ENCODE measurements around the gene EIF2S3.

EIF2S3 gene

GRCh38 chrX:24099394-24099793 is 44.6 kb downstream of the EIF2S3 start (continued):
- no peak for TF ChIP-seq TSHZ2 (CRISPR knock-in tag; IDR thresholded peaks at IDR 0.05)
- TF ChIP-seq CSRNP3 (CRISPR knock-in tag; IDR thresholded peaks at IDR 0.05), result no peak
- no peak for TF ChIP-seq ESRRG (CRISPR knock-in tag; IDR thresholded peaks at IDR 0.05)
- no peak for TF ChIP-seq CREB5 (CRISPR knock-in tag; IDR thresholded peaks at IDR 0.05; ENCODE audit: low read depth)

- peak; percentile 56 for ATAC-seq
- TF ChIP-seq CREB5 (CRISPR knock-in tag; IDR thresholded peaks at IDR 0.05; ENCODE audit: low read depth) (no peak), ARNTL (CRISPR knock-in tag; IDR thresholded peaks at IDR 0.05; ENCODE audit: borderline replicate concordance, low read depth) (no peak), OSR1 (CRISPR knock-in tag; IDR thresholded peaks at IDR 0.05) (no peak), GLIS3 (CRISPR knock-in tag; IDR thresholded peaks at IDR 0.05) (no peak), TOX (CRISPR knock-in tag; IDR thresholded peaks at IDR 0.05; ENCODE audit: borderline replicate concordance) (no peak), ZNF8 (CRISPR knock-in tag; IDR thresholded peaks at IDR 0.05) (no peak)
Observed at GRCh38 chrX:24100713-24101112, 46.0 kb downstream of the EIF2S3 start.

GRCh38 chrX:24110069-24110468 is 55.3 kb downstream of the EIF2S3 start:
- no peak for ATAC-seq
- TF ChIP-seq GLIS3 (CRISPR knock-in tag; IDR thresholded peaks at IDR 0.05) (no peak), RARB (CRISPR knock-in tag; IDR thresholded peaks at IDR 0.05) (no peak), ESRRG (CRISPR knock-in tag; IDR thresholded peaks at IDR 0.05) (no peak), PATZ1 (CRISPR knock-in tag; IDR thresholded peaks at IDR 0.05; ENCODE audit: borderline replicate concordance) (no peak), ZFP30 (CRISPR knock-in tag; IDR thresholded peaks at IDR 0.05) (no peak), OSR1 (CRISPR knock-in tag; IDR thresholded peaks at IDR 0.05) (no peak), ZNF8 (CRISPR knock-in tag; IDR thresholded peaks at IDR 0.05) (no peak), ZNF70 (CRISPR knock-in tag; IDR thresholded peaks at IDR 0.05) (no peak), ZNF565 (CRISPR knock-in tag; conservative IDR thresholded peaks at IDR 0.05; ENCODE audit: low read depth) (no peak), TOX (CRISPR knock-in tag; IDR thresholded peaks at IDR 0.05; ENCODE audit: borderline replicate concordance) (no peak), SNAI2 (CRISPR knock-in tag; IDR thresholded peaks at IDR 0.05) (no peak), TCF4 (CRISPR knock-in tag; IDR thresholded peaks at IDR 0.05; ENCODE audit: borderline replicate concordance) (no peak), PPARA (CRISPR knock-in tag; IDR thresholded peaks at IDR 0.05; ENCODE audit: borderline replicate concordance) (no peak), CREB5 (CRISPR knock-in tag; IDR thresholded peaks at IDR 0.05; ENCODE audit: low read depth) (no peak)

GRCh38 chrX:24113181-24113580 is 58.4 kb downstream of the EIF2S3 start:
- ATAC-seq, result no peak
- TF ChIP-seq BACH2 (CRISPR knock-in tag; IDR thresholded peaks at IDR 0.05; ENCODE audit: borderline replicate concordance), result no peak
- no peak for TF ChIP-seq OSR1 (CRISPR knock-in tag; IDR thresholded peaks at IDR 0.05)
- no peak for TF ChIP-seq ESRRG (CRISPR knock-in tag; IDR thresholded peaks at IDR 0.05)
- TF ChIP-seq ZFP3 (CRISPR knock-in tag; IDR thresholded peaks at IDR 0.05), result no peak
- no peak for TF ChIP-seq CREB5 (CRISPR knock-in tag; IDR thresholded peaks at IDR 0.05; ENCODE audit: low read depth)
- no peak for TF ChIP-seq ZFP30 (CRISPR knock-in tag; IDR thresholded peaks at IDR 0.05)
- TF ChIP-seq TCF4 (CRISPR knock-in tag; IDR thresholded peaks at IDR 0.05; ENCODE audit: borderline replicate concordance), result no peak
- TF ChIP-seq ZNF70 (CRISPR knock-in tag; IDR thresholded peaks at IDR 0.05), result no peak
- TF ChIP-seq ZNF565 (CRISPR knock-in tag; conservative IDR thresholded peaks at IDR 0.05; ENCODE audit: low read depth), result no peak
- no peak for TF ChIP-seq ARNTL (CRISPR knock-in tag; IDR thresholded peaks at IDR 0.05; ENCODE audit: borderline replicate concordance, low read depth)
- no peak for TF ChIP-seq ZNF8 (CRISPR knock-in tag; IDR thresholded peaks at IDR 0.05)
- no peak for TF ChIP-seq POU6F1 (CRISPR knock-in tag; IDR thresholded peaks at IDR 0.05; ENCODE audit: borderline replicate concordance, low read depth)

Measured in SK-N-SH treated with all-trans-retinoic acid at 6 μM for 48 hours (cell line).